H9 (cell line): ENCODE data around the gene TNKS1BP1. TPM values are rescaled to one million over a fixed set of nuclear protein-coding genes. Genes with fewer than 3 reads are reported as not detected.

Experiments used
- DNase-seq: peaks from one replicate; pipeline ENCODE4 v3.0.0-alpha.2; 2017
- H2AFZ ChIP-seq: one replicate; pipeline ENCODE4 v1.6.1; 2013; ENCODE audit warnings: mild to moderate bottlenecking, low read length, control low read depth, moderate library complexity
- H2AK5ac ChIP-seq: 2 replicates; pipeline ENCODE4 v1.6.1; 2013; ENCODE audit warnings: low read length, control low read depth, mixed read lengths; ENCODE audit not compliant: insufficient read length
- H2BK120ac ChIP-seq: one replicate; pipeline ENCODE4 v1.6.1; 2013; ENCODE audit warnings: low read depth, mild to moderate bottlenecking, low read length, control low read depth, inconsistent platforms; ENCODE audit not compliant: poor library complexity, severe bottlenecking
- H2BK12ac ChIP-seq: 2 replicates; pipeline ENCODE4 v1.6.1; 2013; ENCODE audit warnings: low read length, control low read depth, mixed read lengths, low read depth; ENCODE audit not compliant: insufficient read length
- H2BK15ac ChIP-seq: 2 replicates; pipeline ENCODE4 v1.6.1; 2013; ENCODE audit warnings: low read depth, low read length, control low read depth
- H2BK20ac ChIP-seq: one replicate; pipeline ENCODE4 v1.6.1; 2013; ENCODE audit warnings: low read depth, mild to moderate bottlenecking, low read length, control low read depth, inconsistent platforms; ENCODE audit not compliant: poor library complexity, severe bottlenecking
- H2BK5ac ChIP-seq: 2 replicates; pipeline ENCODE4 v1.6.1; 2013; ENCODE audit warnings: low read length, control low read depth, mixed read lengths; ENCODE audit not compliant: insufficient read length
- H3K14ac ChIP-seq: 2 replicates; pipeline ENCODE4 v1.6.1; 2013; ENCODE audit warnings: low read length, control low read depth; ENCODE audit not compliant: insufficient read depth
- H3K18ac ChIP-seq: 2 replicates; pipeline ENCODE4 v1.6.1; 2013; ENCODE audit warnings: low read depth, mild to moderate bottlenecking, mixed read lengths, low read length, control low read depth; ENCODE audit not compliant: insufficient read length
- H3K23ac ChIP-seq: 2 replicates; pipeline ENCODE4 v1.6.1; 2013; ENCODE audit warnings: low read length, control low read depth, mixed read lengths, low read depth; ENCODE audit not compliant: insufficient read length
- H3K23me2 ChIP-seq: 2 replicates; pipeline ENCODE4 v1.6.1; 2013; ENCODE audit warnings: low read depth, mild to moderate bottlenecking, mixed read lengths, low read length, control low read depth; ENCODE audit not compliant: insufficient read length, poor library complexity, severe bottlenecking
- H3K27ac ChIP-seq: 2 replicates; pipeline ENCODE4 v1.5.1; 2013; ENCODE audit warnings: low read length, control low read depth, mixed read lengths, low read depth; ENCODE audit not compliant: insufficient read length
- H3K27me3 ChIP-seq: 2 replicates; pipeline ENCODE4 v1.6.1; 2013; ENCODE audit warnings: low read length, control low read depth, inconsistent platforms; ENCODE audit not compliant: insufficient read depth
- H3K4ac ChIP-seq: 2 replicates; pipeline ENCODE4 v1.6.1; 2013; ENCODE audit warnings: low read depth, mild to moderate bottlenecking, control low read depth, inconsistent platforms, low read length, moderate library complexity
- H3K4me1 ChIP-seq: 2 replicates; pipeline ENCODE4 v1.6.1; 2013; ENCODE audit warnings: low read length, control low read depth, inconsistent platforms; ENCODE audit not compliant: insufficient read depth
- H3K4me2 ChIP-seq: 2 replicates; pipeline ENCODE4 v1.6.1; 2013; ENCODE audit warnings: low read length, control low read depth, mixed read lengths; ENCODE audit not compliant: insufficient read length, insufficient read depth
- H3K56ac ChIP-seq: 2 replicates; pipeline ENCODE4 v1.6.1; 2013; ENCODE audit warnings: low read depth, mild to moderate bottlenecking, mixed read lengths, low read length, control low read depth; ENCODE audit not compliant: insufficient read length
- H3K79me1 ChIP-seq: 2 replicates; pipeline ENCODE4 v1.6.1; 2013; ENCODE audit warnings: low read depth, mild to moderate bottlenecking, moderate library complexity, low read length, control low read depth, inconsistent platforms; ENCODE audit not compliant: insufficient read depth, poor library complexity, severe bottlenecking
- H3K79me2 ChIP-seq: 2 replicates; pipeline ENCODE4 v1.6.1; 2013; ENCODE audit warnings: low read length, control low read depth, inconsistent platforms; ENCODE audit not compliant: insufficient read depth
- H3K9ac ChIP-seq: 2 replicates; pipeline ENCODE4 v1.6.1; 2013; ENCODE audit warnings: low read length, control low read depth, mixed read lengths; ENCODE audit not compliant: insufficient read length; ENCODE audit errors: extremely low read depth
- H3K9me3 ChIP-seq: one replicate; pipeline ENCODE4 v1.6.1; 2013; ENCODE audit warnings: low read depth, low read length, inconsistent platforms; ENCODE audit not compliant: control insufficient read depth
- H3T11ph ChIP-seq: one replicate; pipeline ENCODE4 v1.6.1; 2013; ENCODE audit warnings: mild to moderate bottlenecking, low read length, control low read depth, inconsistent platforms
- H4K20me1 ChIP-seq: one replicate; pipeline ENCODE4 v1.6.1; 2013; ENCODE audit not compliant: control insufficient read depth, insufficient read length, insufficient read depth
- H4K5ac ChIP-seq: 2 replicates; pipeline ENCODE4 v1.6.1; 2013; ENCODE audit warnings: low read depth, mild to moderate bottlenecking, mixed read lengths, low read length, control low read depth; ENCODE audit not compliant: insufficient read length
- H4K8ac ChIP-seq: replicated peaks from 2 replicates; pipeline ENCODE4 v1.6.1; 2013; ENCODE audit warnings: low read length, control low read depth, mixed read lengths, low read depth; ENCODE audit not compliant: insufficient read length
- H4K91ac ChIP-seq: 2 replicates; pipeline ENCODE4 v1.6.1; 2013; ENCODE audit warnings: low read depth, mild to moderate bottlenecking, moderate library complexity, mixed read lengths, low read length, control low read depth; ENCODE audit not compliant: insufficient read length
- H3K27ac Mint-ChIP-seq, 3 experiments: 2 replicates in 2 of 3; 3 replicates in 1 of 3; pipeline ENCODE4 v1.8.0; 2020 to 2021; ENCODE audit warnings: mixed read lengths in 3 of 3, mild to moderate bottlenecking in 1 of 3, moderate library complexity in 1 of 3
- H3K27me3 Mint-ChIP-seq: 2 replicates; pipeline ENCODE4 v1.8.0; 2021; ENCODE audit warnings: low read depth, mild to moderate bottlenecking, moderate library complexity, mixed read lengths
- H3K36me3 Mint-ChIP-seq, 3 experiments: 2 replicates in 2 of 3; 3 replicates in 1 of 3; pipeline ENCODE4 v1.8.0; 2020 to 2021; ENCODE audit warnings: low read depth in 3 of 3, mixed read lengths in 3 of 3; ENCODE audit not compliant: insufficient read depth in 1 of 3
- H3K4me1 Mint-ChIP-seq, 2 experiments: 2 replicates each; pipeline ENCODE4 v1.8.0; 2020; ENCODE audit warnings: mixed read lengths in 2 of 2
- H3K4me3 Mint-ChIP-seq, 2 experiments: 2 replicates in 1 of 2; 3 replicates in 1 of 2; pipeline ENCODE4 v1.8.0; 2020 to 2021; ENCODE audit warnings: mild to moderate bottlenecking in 2 of 2, mixed read lengths in 2 of 2, moderate library complexity in 1 of 2
- H3K9me3 Mint-ChIP-seq, 2 experiments: 2 replicates in 1 of 2; 3 replicates in 1 of 2; pipeline ENCODE4 v1.8.0; 2020; ENCODE audit warnings: mild to moderate bottlenecking in 2 of 2, mixed read lengths in 2 of 2, moderate library complexity in 1 of 2
- CTCF ChIP-seq: fragments of 200-600 bp; sonication (generic); conservative IDR thresholded peaks from 3 replicates; pipeline ENCODE4 v1.8.0; 2021; ENCODE audit warnings: antibody characterized with exemption, mild to moderate bottlenecking
- WGBS: extraction: QIAGEN DNeasy Blood & Tissue Kit; methylation state at CpG from one replicate; pipeline ENCODE4 v1.1.7; 2013; ENCODE audit warnings: missing lambda C conversion rate, low lambda C conversion rate, mixed read lengths; ENCODE audit not compliant: insufficient read length; ENCODE audit errors: extremely low coverage; 5-methylcytosine and 5-hydroxymethylcytosine counted together
- total RNA-seq: library from RNA; stranded (reverse); gene quantifications from 2 replicates; pipeline ENCODE4 v1.2.1, GENCODE V29; 2021

The TNKS1BP1 gene
- total RNA-seq, 1 experiment from 2014 or later = 130 TPM

- H3K36me3 Mint-ChIP-seq = no peaks in the 10 kb centered on the region
- Histone ChIP-seq H2BK5ac (no peak overlapping the region), H4K8ac (no peak overlapping the region), H3K9ac (no peak overlapping the region), H3K27me3 (no peaks in the 10 kb centered on the region), H4K5ac (no peak overlapping the region), H3T11ph (no peak overlapping the region), H2AFZ (no peak overlapping the region), H2BK120ac (no peak overlapping the region), H3K4me1 (no peaks in the 10 kb centered on the region), H3K23ac (no peak overlapping the region), H2BK20ac (no peak overlapping the region), H3K18ac (no peak overlapping the region), H2BK12ac (no peak overlapping the region), H4K91ac (no peak overlapping the region), H3K23me2 (no peaks in the 10 kb centered on the region), H2AK5ac (no peak overlapping the region), H3K4me2 (no peak overlapping the region), H3K9me3 (no peaks in the 10 kb centered on the region), H4K20me1 (no peaks in the 10 kb centered on the region), H2BK15ac (no peak overlapping the region), H3K14ac (0 out of 2 replicates have a peak overlapping the region, but pooled peaks have one; percentile 13), H3K79me2 (no peaks in the 10 kb centered on the region), H3K56ac (no peak overlapping the region), H3K27ac (no peak overlapping the region), H3K79me1 (no peaks in the 10 kb centered on the region), H3K4ac (no peak overlapping the region)
- H3K27me3 Mint-ChIP-seq = peaks cover 30% of the 10 kb centered on the region
- no peak for TF ChIP-seq CTCF
- H3K4me3 Mint-ChIP-seq = no peak overlapping the region
- no CpG with 5 or more reads among the region's 9 CpGs for WGBS
- H3K4me1 Mint-ChIP-seq = peaks cover 18 to 20% of the 10 kb centered on the region in 2 experiments
- 0 out of 5 replicates have a peak, but pooled peaks cover 0 to 2% of the 10 kb centered on the region in 2 experiments for H3K9me3 Mint-ChIP-seq
- no peak for DNase-seq
- H3K27ac Mint-ChIP-seq = no peak overlapping the region
These were observed 34.2 kb upstream of the TNKS1BP1 start for GRCh38 chr11:57358991-57359390.
